AG04450 (cell line): ENCODE measurements around the gene NELFCD. TPM values are rescaled to one million over a fixed set of nuclear protein-coding genes. Genes with fewer than 3 reads are reported as not detected.
"Not testable (repeated sequence)": the region's sequence is repeated elsewhere in the genome, so short reads cannot be mapped to it uniquely, and the experiment has no call there.

Source experiments
- CTCF ChIA-PET: fragments of 300-600, 350-600 bp; formaldehyde crosslinking; extraction: SDS; loops from one replicate; lab custom pipeline; 2022; ENCODE audit warnings: antibody characterized with exemption, inconsistent platforms; lab: Charles Lee
- POLR2A ChIA-PET: fragments of 350-600 bp; formaldehyde crosslinking; extraction: SDS; loops from one replicate; lab custom pipeline; 2021; ENCODE audit warnings: antibody characterized with exemption, inconsistent platforms; lab: Yijun Ruan, JAX
- DNase-seq: peaks from one replicate; pipeline ENCODE4 v3.0.0-alpha.2; 2011; ENCODE audit warnings: low read depth, low spot score
- H3K27ac ChIP-seq: one replicate; pipeline ENCODE4 v1.5.1; 2012; ENCODE audit warnings: low read depth, low read length, control low read depth
- H3K27me3 ChIP-seq: one replicate; pipeline ENCODE4 v1.6.0; 2012; ENCODE audit warnings: low read length; ENCODE audit not compliant: control insufficient read depth, insufficient read depth
- H3K4me3 ChIP-seq: 2 replicates; pipeline ENCODE4 v1.5.1; 2011; ENCODE audit warnings: mild to moderate bottlenecking, low read depth, low read length, control low read depth
- H3K9me3 ChIP-seq: 2 replicates; pipeline ENCODE4 v1.5.1; 2012; ENCODE audit warnings: low read length; ENCODE audit not compliant: control insufficient read depth, insufficient read depth
- polyA plus RNA-seq: library from polyadenylated mRNA; depleted of rRNA; stranded (reverse); fragments of >200 nt; gene quantifications from 2 replicates; pipeline ENCODE4 v1.2.3, GENCODE V29; 2011
- TF ChIP-seq, protein P1 (sequence below): IDR thresholded peaks from 2 replicates; pipeline ENCODE4 v1.5.1; 2011; ENCODE audit warnings: low read depth, low read length, control low read depth, inconsistent platforms

NELFCD gene
- polyA plus RNA-seq, 1 experiment: 79.9 TPM

DNA sequence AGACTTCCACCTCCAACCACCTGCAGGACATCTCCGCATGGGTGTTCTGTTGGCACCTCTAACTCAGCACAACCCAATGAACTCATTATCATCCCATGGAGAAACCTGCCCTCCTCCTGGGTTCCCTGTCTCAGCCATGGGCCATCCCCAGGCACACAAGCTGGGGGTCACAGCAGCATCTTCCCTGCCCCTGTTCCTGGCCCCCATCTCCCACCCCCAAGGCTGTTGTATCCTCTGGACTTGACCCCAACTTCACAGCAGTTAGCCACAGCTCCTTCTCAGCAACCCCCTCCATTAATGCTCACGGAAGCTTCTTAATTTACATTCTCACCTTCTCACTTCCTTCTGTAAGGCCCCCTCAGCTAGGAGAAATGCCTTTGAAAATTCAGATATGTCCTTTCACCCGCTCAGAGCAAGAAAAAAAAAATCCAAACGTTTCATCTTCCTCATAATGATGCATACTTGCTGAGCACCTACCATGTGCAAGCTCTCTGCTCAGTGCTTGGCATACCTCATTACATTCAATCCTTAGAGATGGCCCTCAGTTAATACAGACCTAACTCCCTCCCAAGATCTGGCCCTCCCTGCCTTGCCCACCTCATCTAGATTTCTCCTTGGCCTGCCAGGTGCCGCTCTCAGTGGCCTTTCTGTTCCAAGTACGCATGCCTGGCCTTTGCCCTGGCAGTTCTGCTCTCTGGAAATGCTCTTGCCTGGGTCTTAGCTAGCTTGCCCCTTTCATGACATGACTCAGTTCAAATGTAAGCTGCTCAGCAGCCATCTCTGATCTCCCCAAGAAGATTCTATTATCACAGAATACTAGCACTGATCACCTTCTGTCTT, 2.5 kb upstream of the NELFCD start:
- DNase-seq: no peak
- ChIA-PET POLR2A (no interaction called here), CTCF (no interaction called here)
- Histone ChIP-seq H3K4me3 (no peak overlapping the region), H3K27me3 (peaks cover 3% of the 10 kb centered on the region), H3K27ac (no peak overlapping the region), H3K9me3 (peaks cover 5% of the 10 kb centered on the region; the same call in 1 of the 2 replicates)
- TF ChIP-seq, protein P1, sequence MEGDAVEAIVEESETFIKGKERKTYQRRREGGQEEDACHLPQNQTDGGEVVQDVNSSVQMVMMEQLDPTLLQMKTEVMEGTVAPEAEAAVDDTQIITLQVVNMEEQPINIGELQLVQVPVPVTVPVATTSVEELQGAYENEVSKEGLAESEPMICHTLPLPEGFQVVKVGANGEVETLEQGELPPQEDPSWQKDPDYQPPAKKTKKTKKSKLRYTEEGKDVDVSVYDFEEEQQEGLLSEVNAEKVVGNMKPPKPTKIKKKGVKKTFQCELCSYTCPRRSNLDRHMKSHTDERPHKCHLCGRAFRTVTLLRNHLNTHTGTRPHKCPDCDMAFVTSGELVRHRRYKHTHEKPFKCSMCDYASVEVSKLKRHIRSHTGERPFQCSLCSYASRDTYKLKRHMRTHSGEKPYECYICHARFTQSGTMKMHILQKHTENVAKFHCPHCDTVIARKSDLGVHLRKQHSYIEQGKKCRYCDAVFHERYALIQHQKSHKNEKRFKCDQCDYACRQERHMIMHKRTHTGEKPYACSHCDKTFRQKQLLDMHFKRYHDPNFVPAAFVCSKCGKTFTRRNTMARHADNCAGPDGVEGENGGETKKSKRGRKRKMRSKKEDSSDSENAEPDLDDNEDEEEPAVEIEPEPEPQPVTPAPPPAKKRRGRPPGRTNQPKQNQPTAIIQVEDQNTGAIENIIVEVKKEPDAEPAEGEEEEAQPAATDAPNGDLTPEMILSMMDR: no peak

DNA sequence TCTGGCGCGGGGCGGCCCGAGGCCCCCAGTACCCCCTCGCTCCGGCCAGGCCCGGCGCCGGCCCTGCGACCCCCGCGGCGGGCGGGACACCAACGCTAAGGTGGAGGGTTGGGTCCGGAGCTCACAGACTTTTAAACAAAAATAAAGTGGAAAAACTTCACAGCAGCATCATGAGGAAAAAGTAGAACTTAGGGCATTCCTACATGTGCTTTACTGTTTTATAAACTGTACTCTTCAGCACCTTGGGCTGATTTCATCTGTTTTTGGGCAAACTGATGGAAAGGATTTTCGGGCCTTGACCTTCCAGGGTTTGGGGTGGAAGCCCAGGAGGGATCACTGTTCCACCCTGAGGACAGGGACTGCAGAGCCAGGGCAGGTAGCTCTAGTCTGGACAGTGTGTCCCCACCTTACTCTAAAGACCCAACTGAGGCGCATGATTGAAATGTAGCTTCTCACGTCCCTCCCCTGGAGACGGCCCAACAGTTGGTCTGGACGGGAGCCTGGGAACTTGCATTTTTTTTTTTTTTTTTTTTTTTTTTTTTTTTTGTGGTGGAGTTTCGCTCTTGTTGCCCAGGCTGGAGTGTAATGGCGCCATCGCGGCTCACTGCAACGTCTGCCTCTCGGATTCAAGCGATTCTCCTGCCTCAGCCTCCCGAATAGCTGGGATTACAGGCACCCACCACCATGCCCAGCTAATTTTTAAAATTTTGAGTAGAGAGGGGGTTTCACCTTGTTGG, 740 bp downstream of the NELFCD start:
- ChIA-PET POLR2A (interaction anchor here (0.5 to 1.5 kb wide), 5 partner anchors 10 to 606 kb away, joined by 4 to 11 read pairs (median 6); partner anchors contain the start of gene ATP5F1E), CTCF (interaction anchor here (0.5 to 1.9 kb wide), 2 partner anchors 112 to 1622 kb away, joined by 3 to 5 read pairs; no protein-coding TSS in a partner anchor)
- TF ChIP-seq, protein P1: no peak
- no peak overlapping the region for H3K27ac ChIP-seq
- peak overlapping the region; percentile 84 for H3K4me3 ChIP-seq
- H3K9me3 ChIP-seq: no peaks in the 10 kb centered on the region
- peaks cover 3% of the 10 kb centered on the region for H3K27me3 ChIP-seq
- DNase-seq: no peak

DNA sequence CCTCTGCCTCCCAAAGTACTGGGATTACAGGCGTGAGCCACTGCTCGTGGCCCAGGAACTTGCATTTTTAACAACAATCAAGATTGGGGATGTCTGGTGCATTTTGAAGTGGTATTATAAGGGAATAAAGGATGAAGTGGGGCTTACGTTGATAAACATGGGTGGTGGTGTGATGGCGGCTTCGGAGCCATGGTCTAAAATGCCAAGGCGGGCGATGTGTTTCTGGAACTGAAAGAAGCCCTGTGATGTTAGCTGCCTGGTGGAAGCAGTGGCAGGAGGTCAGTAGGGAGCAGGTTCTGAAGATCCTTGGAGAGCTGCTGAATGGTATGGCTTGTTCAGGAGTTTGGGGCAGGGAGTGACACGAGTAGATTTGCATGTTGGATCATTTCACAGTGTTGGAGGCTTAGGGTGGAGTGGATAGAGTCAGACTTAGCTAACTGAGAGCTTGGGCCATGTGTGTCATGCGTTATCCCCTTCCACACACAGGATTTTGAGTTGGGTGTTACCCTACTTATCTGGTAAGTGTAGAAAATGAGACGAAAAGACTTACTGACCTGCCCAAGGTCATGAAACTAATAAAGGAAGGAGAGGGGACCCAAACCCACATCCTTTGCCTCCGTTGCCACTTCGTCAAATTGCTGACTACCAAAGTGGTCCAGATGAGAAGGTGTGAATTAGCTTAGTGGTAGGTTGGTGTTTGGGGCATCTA, 1.5 kb downstream of the NELFCD start:
- DNase-seq: no peak
- POLR2A ChIA-PET: interaction anchor here (1.1 kb wide), 1 partner anchor 50 kb away, joined by 6 read pairs; the partner anchor contains the start of gene ATP5F1E
- Histone ChIP-seq H3K27ac (no peak overlapping the region), H3K9me3 (no peaks in the 10 kb centered on the region), H3K4me3 (peak overlapping the region; percentile 84), H3K27me3 (peaks cover 3% of the 10 kb centered on the region)
- CTCF ChIA-PET: interaction anchor here (0.5 to 1.9 kb wide), 2 partner anchors 112 to 1623 kb away, joined by 3 to 5 read pairs; no protein-coding TSS in a partner anchor
- TF ChIP-seq, protein P1: no peak

DNA sequence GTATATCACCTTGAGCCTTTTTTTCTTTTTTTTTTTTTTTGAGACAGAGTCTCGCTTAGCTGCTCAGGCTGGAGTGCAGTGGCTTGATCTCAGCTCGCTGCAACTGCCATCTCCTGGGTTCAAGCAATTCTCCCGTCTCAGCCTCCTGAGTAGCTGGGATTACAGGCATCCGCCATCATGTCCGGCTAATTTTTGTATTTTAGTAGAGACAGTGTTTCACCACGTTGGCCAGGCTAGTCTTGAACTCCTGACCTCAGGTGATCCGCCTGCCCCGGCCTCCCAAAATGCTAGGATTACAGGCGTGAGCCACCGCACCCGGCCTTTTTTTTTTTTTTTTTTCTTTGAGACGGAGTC, 2.0 kb downstream of the NELFCD start:
- H3K9me3 ChIP-seq, H3K27ac ChIP-seq, DNase-seq, H3K27me3 ChIP-seq, POLR2A ChIA-PET, H3K4me3 ChIP-seq: not testable (repeated sequence)
- CTCF ChIA-PET: interaction anchor here (1.9 kb wide), 1 partner anchor 113 kb away, joined by 5 read pairs; no protein-coding TSS in a partner anchor

DNA sequence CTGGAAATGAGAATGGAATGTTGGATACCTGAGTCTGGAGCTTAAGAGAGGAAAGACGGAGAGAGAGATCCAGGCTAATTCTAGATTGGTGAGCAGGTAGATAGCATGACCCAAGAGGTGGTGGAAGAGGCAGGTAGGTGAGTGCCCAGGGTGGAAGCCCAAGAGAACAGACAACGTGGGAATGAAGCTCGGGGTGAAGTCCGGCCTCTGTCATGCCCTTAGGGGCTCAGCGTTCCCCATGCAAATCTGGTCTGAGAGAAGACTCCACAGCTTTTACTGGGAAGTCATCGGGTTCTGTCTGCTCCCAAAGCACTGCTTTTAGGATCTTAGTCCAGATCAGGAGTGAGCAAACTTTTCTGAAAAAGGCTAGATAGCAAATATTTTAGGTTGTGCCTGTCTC, 3.6 kb downstream of the NELFCD start:
- Histone ChIP-seq H3K9me3 (no peaks in the 10 kb centered on the region), H3K27me3 (no peaks in the 10 kb centered on the region), H3K4me3 (no peak overlapping the region), H3K27ac (no peak overlapping the region)
- ChIA-PET CTCF (no interaction called here), POLR2A (no interaction called here)
- DNase-seq: no peak
- TF ChIP-seq, protein P1: no peak
